ENCODE measurements around the gene KIAA1671.

DNA sequence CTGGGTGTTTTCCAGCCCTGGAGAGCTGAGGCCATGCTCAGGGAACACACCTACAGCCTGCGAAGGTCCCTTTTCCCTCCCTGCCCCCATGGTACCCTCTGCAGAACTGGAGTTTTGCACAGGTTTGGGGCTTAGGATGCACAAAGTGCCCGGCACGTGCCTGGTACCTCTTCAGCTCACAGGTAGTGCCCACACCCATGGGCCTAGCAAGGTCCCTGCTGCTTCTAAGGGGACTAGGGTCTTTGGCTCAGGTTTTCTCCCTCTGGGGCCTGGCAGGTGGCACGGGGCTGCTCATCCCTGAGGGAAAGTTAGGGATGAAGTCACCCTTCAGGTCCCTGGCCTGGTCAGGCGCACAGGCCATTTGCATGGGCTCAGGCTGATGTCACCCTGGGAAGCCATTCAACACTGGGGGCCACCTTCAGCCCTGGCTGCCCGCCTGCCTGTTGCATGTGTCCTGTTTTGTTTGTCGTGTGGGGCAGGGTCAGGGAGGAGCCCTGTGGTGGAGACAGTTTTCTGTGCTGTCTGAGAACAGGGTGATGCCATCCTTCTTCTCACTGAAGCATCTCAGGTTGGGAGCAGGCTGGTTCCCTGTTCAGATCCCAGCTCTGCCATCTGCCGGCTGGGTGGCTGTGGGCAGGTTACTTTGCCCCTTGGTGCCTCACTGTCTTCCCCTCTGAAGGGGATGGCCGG lies 178.8 kb downstream of the KIAA1671 start:
- no peak for TF ChIP-seq EZH2phosphoT487 (IDR thresholded peaks at IDR 0.05; ENCODE audit: borderline replicate concordance)
- TF ChIP-seq, protein P1, sequence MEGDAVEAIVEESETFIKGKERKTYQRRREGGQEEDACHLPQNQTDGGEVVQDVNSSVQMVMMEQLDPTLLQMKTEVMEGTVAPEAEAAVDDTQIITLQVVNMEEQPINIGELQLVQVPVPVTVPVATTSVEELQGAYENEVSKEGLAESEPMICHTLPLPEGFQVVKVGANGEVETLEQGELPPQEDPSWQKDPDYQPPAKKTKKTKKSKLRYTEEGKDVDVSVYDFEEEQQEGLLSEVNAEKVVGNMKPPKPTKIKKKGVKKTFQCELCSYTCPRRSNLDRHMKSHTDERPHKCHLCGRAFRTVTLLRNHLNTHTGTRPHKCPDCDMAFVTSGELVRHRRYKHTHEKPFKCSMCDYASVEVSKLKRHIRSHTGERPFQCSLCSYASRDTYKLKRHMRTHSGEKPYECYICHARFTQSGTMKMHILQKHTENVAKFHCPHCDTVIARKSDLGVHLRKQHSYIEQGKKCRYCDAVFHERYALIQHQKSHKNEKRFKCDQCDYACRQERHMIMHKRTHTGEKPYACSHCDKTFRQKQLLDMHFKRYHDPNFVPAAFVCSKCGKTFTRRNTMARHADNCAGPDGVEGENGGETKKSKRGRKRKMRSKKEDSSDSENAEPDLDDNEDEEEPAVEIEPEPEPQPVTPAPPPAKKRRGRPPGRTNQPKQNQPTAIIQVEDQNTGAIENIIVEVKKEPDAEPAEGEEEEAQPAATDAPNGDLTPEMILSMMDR (conservative IDR thresholded peaks at IDR 0.05; ENCODE audit: low read length) = no peak

Measured in Loucy (cell line).